ENCODE data around the gene LIFR. TPM values are rescaled to one million over a fixed set of nuclear protein-coding genes. Genes with fewer than 3 reads are reported as not detected.

Gene LIFR
- total RNA-seq, 1 experiment from 2014 or later, result 7.8 TPM

DNA sequence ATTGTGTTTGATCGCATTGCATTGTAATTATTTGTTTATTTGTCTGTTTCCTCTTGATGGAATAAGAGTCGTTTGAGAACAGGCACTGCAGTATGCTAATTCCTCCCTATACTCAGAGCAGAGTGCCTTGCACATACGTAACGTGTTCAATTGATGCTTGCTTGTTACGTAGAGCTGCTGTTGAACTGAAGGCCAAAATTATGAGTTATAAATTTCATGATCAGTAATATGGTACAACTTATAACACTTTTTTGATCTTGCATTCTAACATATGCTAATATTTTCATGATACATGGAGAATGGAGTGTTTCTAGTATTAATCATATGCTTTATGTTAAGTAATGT is 26.5 kb upstream of the LIFR start:
- H3K27me3 Mint-ChIP-seq (ENCODE audit: low read depth), result peaks cover 8% of the 10 kb centered on the region
- TF ChIP-seq CTCF (conservative IDR thresholded peaks at IDR 0.05), result no peak

More for the DNA sequence above, 26.5 kb upstream of the LIFR start:
- Mint-ChIP-seq H3K4me1 (peaks cover 0 to 4% of the 10 kb centered on the region in 2 experiments; a peak in 2 of 4 replicates), H3K36me3 (ENCODE audit: insufficient read depth in 1 of 3, low read depth in 3 of 3) (no peaks in the 10 kb centered on the region), H3K27ac (no peak overlapping the region), H3K9me3 (no peaks in the 10 kb centered on the region), H3K4me3 (no peak overlapping the region)
- Histone ChIP-seq H3K56ac (ENCODE audit: insufficient read length, low read depth, low read length) (no peak overlapping the region), H3K9ac (ENCODE audit: extremely low read depth, insufficient read length, low read length) (no peak overlapping the region), H4K91ac (ENCODE audit: insufficient read length, low read depth, low read length) (no peak overlapping the region), H3K27me3 (ENCODE audit: insufficient read depth, low read length) (no peaks in the 10 kb centered on the region), H3K79me1 (ENCODE audit: insufficient read depth, low read depth, low read length, poor library complexity, severe bottlenecking) (no peaks in the 10 kb centered on the region), H3K4me1 (ENCODE audit: insufficient read depth, low read length) (no peaks in the 10 kb centered on the region), H4K5ac (ENCODE audit: insufficient read length, low read depth, low read length) (no peak overlapping the region), H3K23ac (ENCODE audit: insufficient read length, low read depth, low read length) (no peak overlapping the region), H2AK5ac (ENCODE audit: insufficient read length, low read length) (no peak overlapping the region), H3K4ac (ENCODE audit: low read depth, low read length) (no peak overlapping the region), H2BK12ac (ENCODE audit: insufficient read length, low read depth, low read length) (no peak overlapping the region), H3K4me2 (ENCODE audit: insufficient read depth, insufficient read length, low read length) (no peak overlapping the region), H4K8ac (replicated peaks; ENCODE audit: insufficient read length, low read depth, low read length) (no peak overlapping the region), H4K20me1 (ENCODE audit: control insufficient read depth, insufficient read depth, insufficient read length) (no peaks in the 10 kb centered on the region), H3K23me2 (ENCODE audit: insufficient read length, low read depth, low read length, poor library complexity, severe bottlenecking) (no peaks in the 10 kb centered on the region), H3K27ac (ENCODE audit: insufficient read length, low read depth, low read length) (no peak overlapping the region), H2BK5ac (ENCODE audit: insufficient read length, low read length) (no peak overlapping the region), H3K14ac (ENCODE audit: insufficient read depth, low read length) (no peak overlapping the region), H2BK20ac (ENCODE audit: low read depth, low read length, poor library complexity, severe bottlenecking) (no peak overlapping the region), H3K9me3 (ENCODE audit: control insufficient read depth, low read depth, low read length) (no peaks in the 10 kb centered on the region), H2AFZ (ENCODE audit: low read length) (no peak overlapping the region), H3K79me2 (ENCODE audit: insufficient read depth, low read length) (no peaks in the 10 kb centered on the region), H3T11ph (ENCODE audit: low read length) (no peak overlapping the region), H2BK15ac (ENCODE audit: low read depth, low read length) (no peak overlapping the region), H2BK120ac (ENCODE audit: low read depth, low read length, poor library complexity, severe bottlenecking) (no peak overlapping the region), H3K18ac (ENCODE audit: insufficient read length, low read depth, low read length) (no peak overlapping the region)
- no peak for DNase-seq
- WGBS (ENCODE audit: extremely low coverage, insufficient read length, low lambda C conversion rate), result no CpG with 5 or more reads among the region's 5 CpGs

Data from H9 (cell line).